Lower lobe of right lung (tissue), 2 donors: Measurements from ENCODE around the gene VRK1. TPM values are rescaled to one million over a fixed set of nuclear protein-coding genes. Genes with fewer than 3 reads are reported as not detected.

Source experiments
- ATAC-seq, 2 donors: fragments of 200-7000 bp; cut with Tn5 transposase; one replicate each; pipeline ENCODE4 v1.9.1; 2020 to 2022; ENCODE audit warnings: mild to moderate bottlenecking in 2 of 2, moderate library complexity in 2 of 2
- DNase-seq: peaks from one replicate; pipeline ENCODE4 v3.0.0-alpha.2; 2020
- H3K27ac ChIP-seq: fragments of 200-600 bp; one replicate; pipeline ENCODE4 v1.8.0; 2022
- H3K27me3 ChIP-seq: fragments of 200-600 bp; one replicate; pipeline ENCODE4 v1.8.0; 2022; ENCODE audit warnings: low read depth
- H3K36me3 ChIP-seq: fragments of 200-600 bp; one replicate; pipeline ENCODE4 v1.8.0; 2022; ENCODE audit warnings: mild to moderate bottlenecking
- H3K4me1 ChIP-seq: fragments of 200-600 bp; one replicate; pipeline ENCODE4 v1.8.0; 2022
- H3K4me3 ChIP-seq: fragments of 200-600 bp; one replicate; pipeline ENCODE4 v1.8.0; 2022; ENCODE audit warnings: mild to moderate bottlenecking
- H3K9me3 ChIP-seq: fragments of 200-600 bp; one replicate; pipeline ENCODE4 v1.8.0; 2022
- CTCF ChIP-seq: fragments of 200-600 bp; IDR thresholded peaks from one replicate; pipeline ENCODE4 v1.8.0; 2022; ENCODE audit warnings: antibody characterized with exemption, mild to moderate bottlenecking
- intact Hi-C: fragments of 100-400 bp; cut with DNase I; formaldehyde crosslinking; loops from one replicate; pipeline ENCODE4 v1.11.0; 2022
- total RNA-seq: library from RNA; stranded (reverse); fragmentation: NEBNext Ultra II Directional; extraction: Animal tissue kit (Norgen Biotek cat#: 25700); gene quantifications from one replicate; pipeline ENCODE4 v1.2.1, GENCODE V29; 2021
- donor health status: DM: no; HTN: yes; CAD: no; lungs with severe emphysema.

VRK1 gene
- total RNA-seq, 1 donor from 2014 or later = 9.5 TPM

DNA sequence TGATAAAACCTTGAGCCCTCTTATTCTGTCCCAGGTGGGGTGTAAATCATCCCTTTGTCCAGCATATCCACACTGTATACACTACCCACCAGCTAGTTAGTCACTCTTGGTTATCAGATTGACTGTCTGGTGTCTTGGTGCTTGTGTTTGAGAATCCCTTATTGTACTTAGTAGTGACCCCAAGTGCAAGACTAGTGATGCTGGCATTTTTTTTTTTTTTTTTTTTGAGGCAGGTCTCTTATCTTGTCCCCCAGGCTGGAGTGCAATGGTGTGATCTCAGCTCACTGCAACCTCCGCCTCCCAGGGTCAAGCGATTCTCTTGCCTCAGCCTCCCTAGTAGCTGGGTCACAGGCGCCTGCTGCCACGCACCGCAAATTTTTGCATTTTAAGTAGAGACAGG is 5.8 kb downstream of the VRK1 start:
- TF ChIP-seq CTCF = no peak
- Histone ChIP-seq H3K27me3 (no peaks in the 10 kb centered on the region), H3K9me3 (no peaks in the 10 kb centered on the region), H3K27ac (no peak overlapping the region), H3K36me3 (no peaks in the 10 kb centered on the region), H3K4me1 (peaks cover 9% of the 10 kb centered on the region), H3K4me3 (no peak overlapping the region)
- ATAC-seq (no peak), DNase-seq (no peak)
- intact Hi-C loops = no loop called here

- TF ChIP-seq CTCF = no peak
- Histone ChIP-seq H3K4me3 (no peak overlapping the region), H3K36me3 (no peaks in the 10 kb centered on the region), H3K27ac (no peak overlapping the region), H3K4me1 (no peaks in the 10 kb centered on the region), H3K9me3 (no peaks in the 10 kb centered on the region), H3K27me3 (no peaks in the 10 kb centered on the region)
- intact Hi-C loops = no loop called here
- no peak for ATAC-seq
- no peak for DNase-seq
These were observed 6.8 kb downstream of the VRK1 start for GRCh38 chr14:96803958-96804357.

- no peak for DNase-seq
- ATAC-seq = no peak
- Histone ChIP-seq H3K36me3 (no peaks in the 10 kb centered on the region), H3K9me3 (no peaks in the 10 kb centered on the region), H3K27me3 (no peaks in the 10 kb centered on the region), H3K4me3 (no peak overlapping the region), H3K27ac (no peak overlapping the region), H3K4me1 (no peaks in the 10 kb centered on the region)
- intact Hi-C loops = no loop called here
- TF ChIP-seq CTCF = no peak
These were observed 7.7 kb downstream of the VRK1 start for GRCh38 chr14:96804895-96805294.

DNA sequence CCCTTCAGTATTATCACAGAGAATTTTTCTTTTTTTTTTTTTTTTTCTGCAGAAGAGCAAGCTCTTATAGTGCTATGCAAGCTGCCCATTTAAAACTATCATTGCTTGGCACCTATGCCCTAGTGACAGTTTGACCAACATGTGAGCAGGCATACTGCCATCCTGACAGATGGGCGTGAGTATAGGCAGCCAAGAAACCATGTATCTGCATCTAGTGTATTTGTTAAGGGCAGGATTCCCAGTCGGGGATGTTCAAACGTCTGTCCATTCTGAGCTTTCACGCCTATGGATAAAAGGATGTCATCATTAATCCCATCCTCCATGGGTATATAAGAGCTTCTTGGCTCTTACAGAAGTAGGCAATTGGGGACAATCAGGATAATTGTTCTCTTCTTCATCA is 8.8 kb downstream of the VRK1 start:
- Histone ChIP-seq H3K27me3 (no peaks in the 10 kb centered on the region), H3K36me3 (no peaks in the 10 kb centered on the region), H3K4me3 (no peak overlapping the region), H3K9me3 (no peaks in the 10 kb centered on the region), H3K4me1 (no peaks in the 10 kb centered on the region), H3K27ac (no peak overlapping the region)
- ATAC-seq (no peak), DNase-seq (no peak)
- no peak for TF ChIP-seq CTCF
- intact Hi-C loops = no loop called here

DNA sequence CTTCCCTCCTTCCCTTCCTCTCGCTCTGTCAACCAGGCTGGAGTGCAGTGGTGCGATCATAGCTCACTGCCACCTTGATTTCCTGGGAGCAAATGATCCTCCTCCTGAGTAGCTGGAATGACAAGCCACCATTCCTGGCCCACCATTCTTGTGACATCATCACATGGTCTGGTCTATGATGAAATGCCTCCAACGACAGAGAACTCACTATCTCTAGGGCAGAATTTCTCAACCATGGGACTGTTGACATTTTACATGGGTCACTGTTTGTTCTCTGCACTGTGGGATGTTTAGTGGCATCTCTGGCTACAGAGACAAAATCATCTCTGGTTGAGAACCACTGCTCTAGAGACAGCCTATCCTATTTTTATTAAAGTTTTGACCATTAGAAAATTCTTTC is 9.7 kb downstream of the VRK1 start:
- H3K36me3 ChIP-seq = no peaks in the 10 kb centered on the region
- no peak for TF ChIP-seq CTCF
- no peaks in the 10 kb centered on the region for H3K9me3 ChIP-seq
- H3K27me3 ChIP-seq = no peaks in the 10 kb centered on the region
- H3K4me3 ChIP-seq = no peak overlapping the region
- H3K27ac ChIP-seq = no peak overlapping the region
- no peaks in the 10 kb centered on the region for H3K4me1 ChIP-seq
- DNase-seq (no peak), ATAC-seq (peak in 1 of 2 donors; percentile 46)
- intact Hi-C loops = no loop called here
